ENCODE results near the gene TENT4A. TPM values are rescaled to one million over a fixed set of nuclear protein-coding genes. Genes with fewer than 3 reads are reported as not detected.

Gene TENT4A
- total RNA-seq, 1 donor from 2014 or later = 9.5 TPM

- Histone ChIP-seq H3K4me1 (no peaks in the 10 kb centered on the region), H3K27ac (replicated peaks) (no peak overlapping the region), H3K36me3 (no peaks in the 10 kb centered on the region), H3K4me3 (no peak overlapping the region), H3K9me3 (replicated peaks) (no peaks in the 10 kb centered on the region), H3K27me3 (ENCODE audit: low read depth) (peaks cover 40% of the 10 kb centered on the region)
- DNase-seq = no peak
- no peak for TF ChIP-seq CTCF (IDR thresholded peaks at IDR 0.05; ENCODE audit: borderline replicate concordance)
- intact Hi-C loops (cut with micrococcal nuclease) = no loop called here
Measured at GRCh38 chr5:6786786-6787495, 73.7 kb downstream of the TENT4A start.

GRCh38 chr5:6787941-6788340 lies 74.7 kb downstream of the TENT4A start:
- no peaks in the 10 kb centered on the region for H3K4me1 ChIP-seq
- no peak for DNase-seq
- no peak overlapping the region for H3K4me3 ChIP-seq
- no peak overlapping the region for H3K27ac ChIP-seq (replicated peaks)
- no peak for TF ChIP-seq CTCF (IDR thresholded peaks at IDR 0.05; ENCODE audit: borderline replicate concordance)
- H3K36me3 ChIP-seq = no peaks in the 10 kb centered on the region
- no peaks in the 10 kb centered on the region for H3K9me3 ChIP-seq (replicated peaks)
- peaks cover 50% of the 10 kb centered on the region for H3K27me3 ChIP-seq (ENCODE audit: low read depth)
- intact Hi-C loops (cut with micrococcal nuclease) = no loop called here

GRCh38 chr5:6788439-6788838 lies 75.2 kb downstream of the TENT4A start:
- no peaks in the 10 kb centered on the region for H3K9me3 ChIP-seq (replicated peaks)
- H3K36me3 ChIP-seq = no peaks in the 10 kb centered on the region
- intact Hi-C loops (cut with micrococcal nuclease) = no loop called here
- H3K27ac ChIP-seq (replicated peaks) = no peak overlapping the region
- no peaks in the 10 kb centered on the region for H3K4me1 ChIP-seq
- no peak overlapping the region for H3K4me3 ChIP-seq
- no peak for DNase-seq
- TF ChIP-seq CTCF (IDR thresholded peaks at IDR 0.05; ENCODE audit: borderline replicate concordance) = no peak
- H3K27me3 ChIP-seq (ENCODE audit: low read depth) = peaks cover 55% of the 10 kb centered on the region

GRCh38 chr5:6788956-6789649 lies 75.9 kb downstream of the TENT4A start:
- Histone ChIP-seq H3K27ac (replicated peaks) (no peak overlapping the region), H3K9me3 (replicated peaks) (no peaks in the 10 kb centered on the region), H3K36me3 (no peaks in the 10 kb centered on the region), H3K27me3 (ENCODE audit: low read depth) (peaks cover 53% of the 10 kb centered on the region), H3K4me3 (no peak overlapping the region), H3K4me1 (no peaks in the 10 kb centered on the region)
- TF ChIP-seq CTCF (IDR thresholded peaks at IDR 0.05; ENCODE audit: borderline replicate concordance) = no peak
- no peak for DNase-seq
- intact Hi-C loops (cut with micrococcal nuclease) = no loop called here

DNA sequence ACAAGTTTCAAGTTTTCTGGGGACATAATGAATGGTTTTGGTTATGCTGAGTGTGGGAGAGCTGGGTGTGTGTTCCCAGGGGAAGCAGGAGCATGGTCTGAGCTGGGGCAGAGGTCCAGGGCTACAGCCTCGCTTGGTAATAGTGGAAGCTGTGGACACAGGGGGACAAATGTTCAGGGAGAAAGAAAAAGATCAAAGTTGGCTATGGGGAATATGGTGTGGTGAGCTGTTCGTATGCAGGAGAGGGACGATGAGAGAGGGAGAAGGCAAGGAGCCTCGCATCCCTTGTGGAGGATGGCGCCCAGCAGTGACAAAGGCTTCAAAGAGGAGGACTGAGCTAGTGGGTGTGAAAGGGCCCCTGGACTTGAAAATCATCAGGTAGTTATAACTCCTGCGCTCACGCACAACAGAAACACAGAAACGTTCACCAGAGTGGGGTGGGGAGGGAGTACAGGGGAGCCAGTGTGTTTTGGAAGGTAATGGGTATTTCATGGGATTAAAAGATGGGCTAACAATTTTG lies 77.2 kb downstream of the TENT4A start:
- intact Hi-C loops (cut with micrococcal nuclease) = no loop called here

More for the DNA sequence above, 77.2 kb downstream of the TENT4A start:
- Histone ChIP-seq H3K27ac (replicated peaks) (no peak overlapping the region), H3K4me3 (no peak overlapping the region), H3K9me3 (replicated peaks) (no peaks in the 10 kb centered on the region), H3K4me1 (no peaks in the 10 kb centered on the region), H3K36me3 (no peaks in the 10 kb centered on the region), H3K27me3 (ENCODE audit: low read depth) (peaks cover 45% of the 10 kb centered on the region)
- no peak for TF ChIP-seq CTCF (IDR thresholded peaks at IDR 0.05; ENCODE audit: borderline replicate concordance)
- DNase-seq = no peak

All from left ventricle myocardium inferior (tissue), 1 donor.